Measurements from ENCODE around the gene MX2.

MX2 gene

GRCh38 chr21:41342035-41342434 is 19.8 kb upstream of the MX2 start:
- no peak for FAIRE-seq
- DNase-seq (ENCODE audit: insufficient read length, low spot score), result no peak
- no peak for TF ChIP-seq CTCF (IDR thresholded peaks at IDR 0.05; ENCODE audit: insufficient read depth, missing control alignments)

GRCh38 chr21:41344146-41344545 is 17.7 kb upstream of the MX2 start:
- no peak for DNase-seq (ENCODE audit: insufficient read length, low spot score)
- TF ChIP-seq CTCF (IDR thresholded peaks at IDR 0.05; ENCODE audit: insufficient read depth, missing control alignments), result no peak
- FAIRE-seq, result no peak

GRCh38 chr21:41345356-41345755 is 16.5 kb upstream of the MX2 start:
- TF ChIP-seq CTCF (IDR thresholded peaks at IDR 0.05; ENCODE audit: insufficient read depth, missing control alignments), result no peak
- FAIRE-seq, result no peak
- DNase-seq (ENCODE audit: insufficient read length, low spot score), result no peak

- no peak for FAIRE-seq
- no peak for DNase-seq (ENCODE audit: insufficient read length, low spot score)
- no peak for TF ChIP-seq CTCF (IDR thresholded peaks at IDR 0.05; ENCODE audit: insufficient read depth, missing control alignments)
These were observed 15.7 kb upstream of the MX2 start for GRCh38 chr21:41345934-41346685.

- no peak for DNase-seq (ENCODE audit: insufficient read length, low spot score)
- no peak for TF ChIP-seq CTCF (IDR thresholded peaks at IDR 0.05; ENCODE audit: insufficient read depth, missing control alignments)
- no peak for FAIRE-seq
These were observed 15.1 kb upstream of the MX2 start for GRCh38 chr21:41346758-41347157.

- DNase-seq (ENCODE audit: insufficient read length, low spot score) (no peak), FAIRE-seq (no peak)
- no peak for TF ChIP-seq CTCF (IDR thresholded peaks at IDR 0.05; ENCODE audit: insufficient read depth, missing control alignments)
These were observed 13.4 kb upstream of the MX2 start for GRCh38 chr21:41348434-41348833.

- DNase-seq (ENCODE audit: insufficient read length, low spot score), result no peak
- FAIRE-seq, result no peak
- TF ChIP-seq CTCF (IDR thresholded peaks at IDR 0.05; ENCODE audit: insufficient read depth, missing control alignments), result no peak
These were observed 12.7 kb upstream of the MX2 start for GRCh38 chr21:41349126-41349525.
